IMR-90 (cell line): ENCODE results near the gene ANTXR1. TPM values are rescaled to one million over a fixed set of nuclear protein-coding genes. Genes with fewer than 3 reads are reported as not detected.

Source experiments
- ATAC-seq: fragments of 200-7000 bp; cut with Tn5 transposase; 2 replicates; pipeline ENCODE4 v1.9.1; 2020; ENCODE audit warnings: low read depth, mild to moderate bottlenecking, moderate library complexity
- BruUV-seq: library from RNA; stranded (reverse); fragments of 400-500 nt; replicated peaks from 2 replicates; lab custom pipeline; 2021; lab: Mats Ljungman, UMichigan
- CTCF ChIA-PET: fragments of 300-600 bp; formaldehyde crosslinking; extraction: SDS; loops from one replicate; lab custom pipeline; 2021; ENCODE audit warnings: antibody characterized with exemption; lab: Yijun Ruan, JAX
- POLR2A ChIA-PET: fragments of 300-600 bp; sonication (Branson Sonifier 250); formaldehyde crosslinking; loops from one replicate; lab custom pipeline; 2022; ENCODE audit warnings: antibody characterized with exemption; ENCODE audit not compliant: unreplicated experiment; lab: Charles Lee
- DNase-seq: peaks from one replicate; pipeline ENCODE4 v3.0.0; 2013
- H2AFZ ChIP-seq: replicated peaks from 2 replicates; pipeline ENCODE3; 2013; ENCODE audit warnings: low read length, mild to moderate bottlenecking; ENCODE audit not compliant: poor library complexity
- H2AK5ac ChIP-seq: 2 replicates; pipeline ENCODE4 v1.6.1; 2013; ENCODE audit warnings: low read depth, low read length, inconsistent platforms
- H2AK9ac ChIP-seq: replicated peaks from 2 replicates; pipeline ENCODE3; 2013; ENCODE audit warnings: mild to moderate bottlenecking, low read depth, low read length, moderate library complexity; ENCODE audit not compliant: poor library complexity
- H2BK120ac ChIP-seq: 2 replicates; pipeline ENCODE4 v1.6.1; 2013; ENCODE audit warnings: low read depth, low read length, inconsistent platforms
- H2BK15ac ChIP-seq: 3 replicates; pipeline ENCODE4 v1.6.1; 2013; ENCODE audit warnings: low read depth, low read length, inconsistent platforms
- H2BK20ac ChIP-seq: 2 replicates; pipeline ENCODE4 v1.6.1; 2013; ENCODE audit warnings: low read depth, mild to moderate bottlenecking, inconsistent platforms, low read length, moderate library complexity
- H2BK5ac ChIP-seq: 2 replicates; pipeline ENCODE4 v1.6.1; 2013; ENCODE audit warnings: mild to moderate bottlenecking, low read depth, low read length, inconsistent platforms; ENCODE audit not compliant: poor library complexity, severe bottlenecking
- H3K14ac ChIP-seq: replicated peaks from 2 replicates; pipeline ENCODE4 v1.6.1; 2013; ENCODE audit warnings: low read depth, low read length, inconsistent platforms
- H3K18ac ChIP-seq: 2 replicates; pipeline ENCODE4 v1.6.1; 2013; ENCODE audit warnings: low read depth, low read length, control low read depth
- H3K23ac ChIP-seq: 2 replicates; pipeline ENCODE4 v1.6.1; 2013; ENCODE audit warnings: low read depth, low read length, inconsistent platforms
- H3K27ac ChIP-seq: 2 replicates; pipeline ENCODE4 v1.5.1; 2013; ENCODE audit warnings: mild to moderate bottlenecking, control low read depth, low read length; ENCODE audit not compliant: insufficient read depth
- H3K27me3 ChIP-seq: 2 replicates; pipeline ENCODE4 v1.6.1; 2013; ENCODE audit warnings: low read length; ENCODE audit not compliant: control insufficient read depth, insufficient read depth
- H3K36me3 ChIP-seq: 2 replicates; pipeline ENCODE4 v1.6.1; 2013; ENCODE audit warnings: low read length, mixed read lengths; ENCODE audit not compliant: control insufficient read depth, insufficient read depth
- H3K4ac ChIP-seq: 2 replicates; pipeline ENCODE4 v1.6.1; 2013; ENCODE audit warnings: low read depth, low read length, inconsistent platforms
- H3K4me1 ChIP-seq: 2 replicates; pipeline ENCODE4 v1.6.1; 2013; ENCODE audit warnings: low read length, mixed read lengths; ENCODE audit not compliant: control insufficient read depth, insufficient read depth
- H3K4me2 ChIP-seq: 2 replicates; pipeline ENCODE4 v1.6.1; 2013; ENCODE audit warnings: low read depth, mild to moderate bottlenecking, control low read depth, low read length, moderate library complexity
- H3K4me3 ChIP-seq: 2 replicates; pipeline ENCODE4 v1.5.1; 2013; ENCODE audit warnings: low read depth, mild to moderate bottlenecking, control low read depth, low read length, moderate library complexity; ENCODE audit not compliant: insufficient read depth
- H3K56ac ChIP-seq: 2 replicates; pipeline ENCODE4 v1.6.1; 2013; ENCODE audit warnings: low read length, inconsistent platforms; ENCODE audit not compliant: insufficient read depth; ENCODE audit errors: extremely low read depth
- H3K79me1 ChIP-seq, 2 experiments: 2 replicates each; pipeline ENCODE4 v1.6.1; 2013; ENCODE audit warnings: low read length in 2 of 2, inconsistent platforms in 1 of 2, low read depth in 1 of 2
- H3K9ac ChIP-seq: 2 replicates; pipeline ENCODE4 v1.6.1; 2013; ENCODE audit warnings: low read depth, low read length, control low read depth
- H3K9me1 ChIP-seq: 2 replicates; pipeline ENCODE4 v1.6.1; 2013; ENCODE audit warnings: low read length, inconsistent platforms; ENCODE audit not compliant: insufficient read depth
- H3K9me3 ChIP-seq: 2 replicates; pipeline ENCODE4 v1.6.1; 2013; ENCODE audit warnings: low read length; ENCODE audit not compliant: control insufficient read depth, insufficient read depth
- H4K20me1 ChIP-seq: 2 replicates; pipeline ENCODE4 v1.6.1; 2013; ENCODE audit warnings: low read length, inconsistent platforms; ENCODE audit not compliant: insufficient read depth
- H4K5ac ChIP-seq: 2 replicates; pipeline ENCODE4 v1.6.1; 2013; ENCODE audit warnings: mild to moderate bottlenecking, low read depth, low read length, control low read depth
- H4K8ac ChIP-seq, 2 experiments: 2 replicates each; pipeline ENCODE4 v1.6.1; 2013; ENCODE audit warnings: low read depth in 2 of 2, low read length in 2 of 2, control low read depth in 1 of 2, inconsistent platforms in 1 of 2
- H4K91ac ChIP-seq: 2 replicates; pipeline ENCODE4 v1.6.1; 2013; ENCODE audit warnings: low read depth, low read length, inconsistent platforms; ENCODE audit not compliant: insufficient read depth
- MAFK ChIP-seq: IDR thresholded peaks from 2 replicates; pipeline ENCODE4 v1.6.1; 2012; ENCODE audit warnings: low read depth, low read length, improper control_type of control experiment
- WGBS, 2 experiments: methylation state at CpG; one replicate each; pipeline versions ENCODE4 v1.1.5 to v1.1.7; 2013; ENCODE audit warnings: missing lambda C conversion rate in 2 of 2; ENCODE audit not compliant: insufficient read length in 1 of 2; ENCODE audit errors: extremely low coverage in 2 of 2; 5-methylcytosine and 5-hydroxymethylcytosine counted together
- dilution Hi-C: fragments of 300-500 bp; cut with HindIII; formaldehyde crosslinking; loops from one replicate; pipeline ENCODE4 v1.14.3; 2018; ENCODE audit warnings: low sequenced_read_pairs; ENCODE audit not compliant: unreplicated experiment
- in situ Hi-C: fragments of 300-500 bp; cut with MboI; formaldehyde crosslinking; loops from 3 replicates; pipeline ENCODE4 v1.14.3; 2019; ENCODE audit warnings: low sequenced_read_pairs, inconsistent platforms, mixed read lengths
- intact Hi-C: fragments of 100-400 bp; cut with micrococcal nuclease; formaldehyde crosslinking; loops from 2 replicates; pipeline ENCODE4 v1.10.0; 2022
- polyA plus RNA-seq, 3 experiments: library from polyadenylated mRNA; depleted of rRNA; stranded (reverse); fragments of >200 nt; gene quantifications; 2 replicates each; pipeline ENCODE4 v1.2.3, GENCODE V29; 2012; ENCODE audit warnings: low replicate concordance in 1 of 3
- total RNA-seq: library from RNA; depleted of rRNA; stranded (reverse); fragments of >200 nt; gene quantifications from 2 replicates; pipeline ENCODE4 v1.2.3, GENCODE V29; 2012
- TF ChIP-seq, protein P1 (sequence below): fragments of 150-350 bp; IDR thresholded peaks from 2 replicates; pipeline ENCODE4 v1.6.1; 2017; ENCODE audit warnings: mild to moderate bottlenecking, antibody characterized with exemption, low read length, low read depth

ANTXR1 gene
- total and polyA plus RNA-seq, 2 of the 4 experiments (the other 2 are of a cell fraction): 27.2 to 36.9 TPM

DNA sequence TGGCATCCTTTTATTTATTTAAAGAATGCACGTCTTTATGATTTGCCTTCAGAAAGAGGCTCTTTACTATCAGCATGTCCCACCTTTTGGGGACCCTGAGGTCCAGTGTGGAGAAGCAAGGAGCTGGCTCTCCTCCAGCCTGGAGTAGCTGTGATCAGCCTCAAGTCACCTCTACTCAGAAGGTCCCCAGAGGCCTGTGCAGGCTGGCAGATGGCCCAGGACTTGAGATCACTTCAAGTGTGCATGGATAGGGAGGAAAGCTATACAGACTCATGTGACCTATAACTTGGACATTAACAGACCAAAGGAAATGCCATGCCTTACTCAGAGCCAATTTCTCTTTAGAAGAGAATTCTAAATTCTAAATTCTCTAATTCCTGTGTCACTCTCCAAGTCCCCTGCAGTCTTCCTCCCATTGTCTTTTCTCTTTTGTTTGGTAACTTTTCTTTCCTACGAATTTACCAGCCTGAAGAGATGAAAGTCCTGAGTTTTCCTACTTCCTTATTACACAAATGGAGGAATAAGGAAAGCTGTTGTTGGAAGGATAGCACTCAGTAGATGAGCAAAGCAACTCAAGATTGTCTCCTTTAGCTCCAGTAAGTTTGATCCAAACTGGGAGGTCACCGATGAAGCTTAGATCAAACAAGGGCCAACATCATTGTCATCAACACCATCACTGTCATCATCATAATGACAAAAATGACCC, 210.1 kb downstream of the ANTXR1 start:
- peak overlapping the region; percentile 97 for H3K27ac ChIP-seq
- POLR2A ChIA-PET: no interaction called here
- no peak for TF ChIP-seq MAFK
- TF ChIP-seq, protein P1, sequence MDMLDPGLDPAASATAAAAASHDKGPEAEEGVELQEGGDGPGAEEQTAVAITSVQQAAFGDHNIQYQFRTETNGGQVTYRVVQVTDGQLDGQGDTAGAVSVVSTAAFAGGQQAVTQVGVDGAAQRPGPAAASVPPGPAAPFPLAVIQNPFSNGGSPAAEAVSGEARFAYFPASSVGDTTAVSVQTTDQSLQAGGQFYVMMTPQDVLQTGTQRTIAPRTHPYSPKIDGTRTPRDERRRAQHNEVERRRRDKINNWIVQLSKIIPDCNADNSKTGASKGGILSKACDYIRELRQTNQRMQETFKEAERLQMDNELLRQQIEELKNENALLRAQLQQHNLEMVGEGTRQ: peak; percentile 20; the same call in 1 of the 2 replicates

More for the DNA sequence above, 210.1 kb downstream of the ANTXR1 start:
- H3K36me3 ChIP-seq: peaks cover 17% of the 10 kb centered on the region
- ATAC-seq: peak; percentile 36
- peak overlapping the region; percentile 96 for H2BK20ac ChIP-seq
- no TSS peak for BruUV-seq
- peaks cover 9 to 52% of the 10 kb centered on the region in 2 experiments; a peak in 3 of 4 replicates for H3K79me1 ChIP-seq
- intact Hi-C loops: no loop called here
- no CpG with 5 or more reads among the region's 3 CpGs for WGBS, 2 experiments
- peak overlapping the region; percentile 83 for H2BK5ac ChIP-seq
- H3K14ac ChIP-seq: peak overlapping the region; percentile 97
- peak overlapping the region; percentile 95 for H2AK5ac ChIP-seq
- H3K4ac ChIP-seq: peak overlapping the region; percentile 91
- no peak overlapping the region for H2AFZ ChIP-seq
- H4K91ac ChIP-seq: peak overlapping the region; percentile 94
- dilution Hi-C loops: no loop called here
- H4K5ac ChIP-seq: peak overlapping the region; percentile 66
- CTCF ChIA-PET: no interaction called here
- peaks cover 24% of the 10 kb centered on the region for H3K9me1 ChIP-seq
- peak overlapping the region; percentile 60 to 96 for H4K8ac ChIP-seq
- no peak overlapping the region for H3K4me3 ChIP-seq
- H3K56ac ChIP-seq: peak overlapping the region; percentile 58
- H2BK120ac ChIP-seq: peak overlapping the region; percentile 80
- H4K20me1 ChIP-seq: no peaks in the 10 kb centered on the region; the same call in 1 of the 2 replicates
- H3K9me3 ChIP-seq: no peaks in the 10 kb centered on the region
- H3K9ac ChIP-seq: peak overlapping the region; percentile 48; the same call in 1 of the 2 replicates
- in situ Hi-C loops: no loop called here
- no peaks in the 10 kb centered on the region for H3K27me3 ChIP-seq
- no peak overlapping the region for H2AK9ac ChIP-seq
- peak; percentile 55 for DNase-seq
- peaks cover 27% of the 10 kb centered on the region for H3K4me1 ChIP-seq
- H3K4me2 ChIP-seq: peak overlapping the region; percentile 23; the same call in 1 of the 2 replicates
- H2BK15ac ChIP-seq: peak overlapping the region; percentile 99
- peak overlapping the region; percentile 98 for H3K18ac ChIP-seq
- peak overlapping the region; percentile 90 for H3K23ac ChIP-seq
